Endothelial cell of umbilical vein (primary cell): ENCODE measurements around the gene ANAPC5. TPM values are rescaled to one million over a fixed set of nuclear protein-coding genes. Genes with fewer than 3 reads are reported as not detected.
"Not testable (repeated sequence)": the region's sequence is repeated elsewhere in the genome, so short reads cannot be mapped to it uniquely, and the experiment has no call there.

ENCODE experiments used
- BruUV-seq: library from RNA; stranded (reverse); fragments of 400-500 nt; replicated peaks from 2 replicates; lab custom pipeline; 2021; lab: Mats Ljungman, UMichigan
- CTCF ChIA-PET: fragments of 300-600, 350-600 bp; sonication (Branson Sonifier 250); formaldehyde crosslinking; loops from one replicate; lab custom pipeline; 2021; ENCODE audit warnings: antibody characterized with exemption, inconsistent platforms; lab: Charles Lee
- POLR2A ChIA-PET: fragments of 300-600, 350-600 bp; sonication (Branson Sonifier 250); formaldehyde crosslinking; loops from one replicate; lab custom pipeline; 2021; ENCODE audit warnings: antibody characterized with exemption, inconsistent platforms; lab: Charles Lee
- DNase-seq: peaks from one replicate; pipeline ENCODE4 v3.0.0-alpha.2; 2011; ENCODE audit warnings: low read depth, low spot score
- FAIRE-seq: peaks from 2 replicates; lab custom pipeline; 2011; peaks lifted over from hg19 to GRCh38; lab: Jason Lieb, UNC
- H2AFZ ChIP-seq: 2 replicates; pipeline ENCODE4 v1.6.0; 2012; ENCODE audit warnings: low read depth, low read length, control low read depth, inconsistent platforms
- H3K27ac ChIP-seq: 2 replicates; pipeline ENCODE4 v1.5.1; 2011; ENCODE audit warnings: low read depth, mild to moderate bottlenecking, control low read depth, low read length, moderate library complexity; ENCODE audit not compliant: insufficient read depth
- H3K27me3 ChIP-seq, 2 experiments: 2 replicates each; pipeline versions ENCODE4 v1.6.0 to v1.6.1; 2011; ENCODE audit warnings: low read length in 2 of 2, mixed read lengths in 1 of 2; ENCODE audit not compliant: control insufficient read depth in 2 of 2, insufficient read depth in 2 of 2
- H3K36me3 ChIP-seq, 2 experiments: 2 replicates in 1 of 2; 3 replicates in 1 of 2; pipeline ENCODE4 v1.5.1; 2011; ENCODE audit warnings: low read length in 2 of 2, mild to moderate bottlenecking in 1 of 2, moderate library complexity in 1 of 2; ENCODE audit not compliant: control insufficient read depth in 2 of 2, insufficient read depth in 2 of 2; ENCODE audit errors: extremely low read depth in 1 of 2
- H3K4me1 ChIP-seq: 3 replicates; pipeline ENCODE4 v1.5.1; 2011; ENCODE audit warnings: mild to moderate bottlenecking, low read length; ENCODE audit not compliant: control insufficient read depth, insufficient read depth; ENCODE audit errors: extremely low read depth
- H3K4me2 ChIP-seq: 2 replicates; pipeline ENCODE4 v1.6.1; 2011; ENCODE audit warnings: low read length, control low read depth, mixed read lengths; ENCODE audit not compliant: insufficient read depth
- H3K4me3 ChIP-seq, 3 experiments: fragments of 200-600 bp in 1 of 3; sonication (generic), shearing (Covaris generic) in 1 of 3; replicated peaks in 1 of 3; 2 replicates each; pipeline ENCODE4 v1.5.1; 2011 to 2016; ENCODE audit warnings: control low read depth in 3 of 3, low read length in 3 of 3, mild to moderate bottlenecking in 2 of 3, inconsistent platforms in 1 of 3, low read depth in 1 of 3, moderate library complexity in 1 of 3; ENCODE audit not compliant: insufficient read depth in 1 of 3
- H3K79me2 ChIP-seq: 2 replicates; pipeline ENCODE4 v1.6.0; 2012; ENCODE audit warnings: low read length, inconsistent platforms; ENCODE audit not compliant: control insufficient read depth, insufficient read depth
- H3K9ac ChIP-seq: replicated peaks from 2 replicates; pipeline ENCODE3; 2011; ENCODE audit warnings: low read length, control low read depth; ENCODE audit not compliant: insufficient read depth; ENCODE audit errors: extremely low read depth
- H3K9me1 ChIP-seq: replicated peaks from 3 replicates; pipeline ENCODE4 v1.6.0; 2011; ENCODE audit warnings: mild to moderate bottlenecking, low read length; ENCODE audit not compliant: control insufficient read depth, insufficient read depth; ENCODE audit errors: extremely low read depth
- H3K9me3 ChIP-seq: replicated peaks from 2 replicates; pipeline ENCODE4 v1.5.1; 2012; ENCODE audit warnings: low read length, inconsistent platforms; ENCODE audit not compliant: control insufficient read depth, insufficient read depth
- H4K20me1 ChIP-seq: replicated peaks from 2 replicates; pipeline ENCODE3; 2011; ENCODE audit warnings: mild to moderate bottlenecking, low read length; ENCODE audit not compliant: control insufficient read depth, insufficient read depth; ENCODE audit errors: extremely low read depth
- CTCF ChIP-seq, 2 donors: IDR thresholded peaks; 1 replicate in 1 of 2; 2 replicates in 1 of 2; pipeline ENCODE4 v1.5.1; 2011; ENCODE audit warnings: low read length in 2 of 2, mild to moderate bottlenecking in 2 of 2, moderate library complexity in 2 of 2, control low read depth in 1 of 2, inconsistent platforms in 1 of 2, low read depth in 1 of 2; ENCODE audit not compliant: insufficient read depth in 1 of 2; ENCODE audit errors: extremely low read depth in 1 of 2
- EZH2 ChIP-seq: IDR thresholded peaks from 2 replicates; pipeline ENCODE4 v1.6.1; 2012; ENCODE audit warnings: borderline replicate concordance, low read depth, mild to moderate bottlenecking, moderate library complexity, low read length, inconsistent platforms; ENCODE audit not compliant: severe bottlenecking
- FOS ChIP-seq: IDR thresholded peaks from 2 replicates; pipeline ENCODE4 v1.6.1; 2011; ENCODE audit warnings: mild to moderate bottlenecking, low read length, moderate library complexity, borderline replicate concordance; ENCODE audit not compliant: insufficient read depth
- GATA2 ChIP-seq: IDR thresholded peaks from 2 replicates; pipeline ENCODE4 v1.7.0; 2011; ENCODE audit warnings: low read depth, mild to moderate bottlenecking, moderate library complexity, mixed read lengths, low read length; ENCODE audit not compliant: insufficient read length, insufficient read depth
- JUN ChIP-seq: IDR thresholded peaks from 2 replicates; pipeline ENCODE4 v1.6.1; 2011; ENCODE audit warnings: borderline replicate concordance, low read depth; ENCODE audit not compliant: insufficient read length, insufficient read depth
- MAX ChIP-seq: IDR thresholded peaks from 2 replicates; pipeline ENCODE4 v1.6.1; 2011; ENCODE audit not compliant: insufficient read depth, insufficient read length
- MYC ChIP-seq: IDR thresholded peaks from one replicate; pipeline ENCODE4 v1.6.1; 2011; ENCODE audit warnings: mild to moderate bottlenecking, low read depth, low read length
- POLR2A ChIP-seq: IDR thresholded peaks from 2 replicates; pipeline ENCODE4 v1.6.1; 2012; ENCODE audit warnings: low read depth, mild to moderate bottlenecking, control low read depth, low read length
- POLR2AphosphoS5 ChIP-seq: IDR thresholded peaks from 2 replicates; pipeline ENCODE4 v1.6.1; 2012; ENCODE audit warnings: low read depth, mild to moderate bottlenecking, control low read depth, low read length, moderate library complexity; ENCODE audit not compliant: insufficient read depth
- dilution Hi-C: fragments of 300-500 bp; cut with MboI; formaldehyde crosslinking; loops from one replicate; pipeline ENCODE4 v1.15.0; 2019; ENCODE audit warnings: low sequenced_read_pairs; ENCODE audit not compliant: extremely low pct_ligation_motif_present
- intact Hi-C: fragments of 100-400 bp; cut with micrococcal nuclease; formaldehyde crosslinking; loops from one replicate; pipeline ENCODE4 v1.10.0; 2022
- polyA plus RNA-seq, 4 experiments: library from polyadenylated mRNA; depleted of rRNA in 3 of 4; stranded (reverse) in 3 of 4; unstranded in 1 of 4; fragments of >200 nt; gene quantifications; 2 replicates each; pipeline versions ENCODE4 v1.2.1 to v1.2.3, GENCODE V29; 2011 to 2012; ENCODE audit warnings: missing spikeins in 1 of 4
- total RNA-seq: library from RNA; stranded (reverse); gene quantifications from 2 replicates; pipeline ENCODE4 v1.2.3, GENCODE V29; 2021

The ANAPC5 gene
- total and polyA plus RNA-seq, 2 donors (not counting 3 experiments of a cell fraction or from before 2014, with no cell fraction given): 133 to 168 TPM

- Histone ChIP-seq H3K36me3 (no peaks in the 10 kb centered on the region), H2AFZ (no peak overlapping the region), H3K9me1 (no peaks in the 10 kb centered on the region), H3K9ac (no peak overlapping the region), H3K79me2 (peaks cover 21% of the 10 kb centered on the region), H3K4me1 (peaks cover 30% of the 10 kb centered on the region), H3K4me2 (no peak overlapping the region), H3K4me3 (no peak overlapping the region), H4K20me1 (peaks cover 4% of the 10 kb centered on the region), H3K27me3 (no peaks in the 10 kb centered on the region), H3K9me3 (no peaks in the 10 kb centered on the region), H3K27ac (no peak overlapping the region)
- intact Hi-C loops: no loop called here
- FAIRE-seq (no peak), DNase-seq (no peak)
- TF ChIP-seq FOS (no peak), CTCF (IDR thresholded peaks at IDR 0.05; ENCODE audit: extremely low read depth in 1 of 2, insufficient read depth in 1 of 2, low read depth in 1 of 2, low read length in 2 of 2) (no peak), EZH2 (no peak), GATA2 (no peak), POLR2A (no peak), JUN (no peak), MAX (no peak), POLR2AphosphoS5 (no peak), MYC (no peak)
- POLR2A ChIA-PET: no interaction called here
- no TSS peak for BruUV-seq
- dilution Hi-C loops: no loop called here
- CTCF ChIA-PET: no interaction called here
These were observed 70.0 kb downstream of the ANAPC5 start for GRCh38 chr12:121282072-121282742.

GRCh38 chr12:121281116-121281515, 71.1 kb downstream of the ANAPC5 start:
- BruUV-seq, dilution Hi-C loops, H4K20me1 ChIP-seq, H3K9me1 ChIP-seq, CTCF ChIA-PET, H2AFZ ChIP-seq, H3K9me3 ChIP-seq, H3K9ac ChIP-seq, H3K4me2 ChIP-seq, DNase-seq, POLR2A ChIA-PET, intact Hi-C loops, H3K27ac ChIP-seq, H3K4me3 ChIP-seq, H3K36me3 ChIP-seq, H3K27me3 ChIP-seq: not testable (repeated sequence)
- FAIRE-seq: peak; percentile 55
- Histone ChIP-seq H3K4me1 (peaks cover 31% of the 10 kb centered on the region), H3K79me2 (peaks cover 19% of the 10 kb centered on the region)

- dilution Hi-C loops, POLR2A ChIA-PET: not testable (repeated sequence)
These were observed 71.7 kb downstream of the ANAPC5 start for GRCh38 chr12:121280531-121280930.

More at GRCh38 chr12:121280531-121280930, 71.7 kb downstream of the ANAPC5 start:
- H3K9me3 ChIP-seq, FAIRE-seq, H2AFZ ChIP-seq, H3K9me1 ChIP-seq, DNase-seq, CTCF ChIA-PET, intact Hi-C loops, H3K9ac ChIP-seq, H3K4me3 ChIP-seq, H3K27ac ChIP-seq, BruUV-seq, H3K27me3 ChIP-seq, H3K36me3 ChIP-seq, H3K4me2 ChIP-seq, H4K20me1 ChIP-seq: not testable (repeated sequence)
- Histone ChIP-seq H3K4me1 (peaks cover 31% of the 10 kb centered on the region), H3K79me2 (peaks cover 13% of the 10 kb centered on the region)
